Ovary (tissue), 9 donors: Measurements from ENCODE around the gene RGS5. TPM values are rescaled to one million over a fixed set of nuclear protein-coding genes. Genes with fewer than 3 reads are reported as not detected.

Source experiments
- DNase-seq, 5 donors: peaks; one replicate each; pipeline ENCODE4 v3.0.0-alpha.2; 2019 to 2020
- H3K27ac ChIP-seq, 2 donors: fragments of 200-600 bp; one replicate each; pipeline versions ENCODE4 v1.5.1 to v1.8.0; 2019 to 2022
- H3K27me3 ChIP-seq: fragments of 200-600 bp; one replicate; pipeline ENCODE4 v1.8.0; 2022
- H3K36me3 ChIP-seq: fragments of 200-600 bp; sonication (generic); one replicate; pipeline ENCODE4 v1.5.1; 2019
- H3K4me1 ChIP-seq: one replicate; pipeline ENCODE4 v1.8.1; 2013; ENCODE audit warnings: mild to moderate bottlenecking, moderate library complexity; ENCODE audit not compliant: insufficient read depth
- H3K4me3 ChIP-seq: fragments of 200-600 bp; sonication (generic); one replicate; pipeline ENCODE4 v1.5.1; 2017
- H3K9me3 ChIP-seq, 2 donors: fragments of 200-600 bp in 1 of 2; sonication (generic) in 1 of 2; one replicate each; pipeline versions ENCODE4 v1.5.1 to v1.8.1; 2013 to 2019; ENCODE audit warnings: mild to moderate bottlenecking in 1 of 2, moderate library complexity in 1 of 2
- CTCF ChIP-seq, 3 donors: fragments of 450-650 bp in 2 of 3; fragments of 200-600 bp in 1 of 3; IDR thresholded peaks; one replicate each; pipeline versions ENCODE4 v1.5.1 to v1.8.0; 2016 to 2022; ENCODE audit warnings: antibody characterized with exemption in 3 of 3, mild to moderate bottlenecking in 1 of 3
- EP300 ChIP-seq: sonication (generic); formaldehyde crosslinking; IDR thresholded peaks from one replicate; pipeline ENCODE4 v1.6.1; 2017; ENCODE audit warnings: antibody characterized with exemption
- WGBS, 3 donors: extraction: QIAGEN DNeasy Blood & Tissue Kit in 1 of 3; methylation state at CpG; one replicate each; pipeline versions ENCODE4 v1.1.5 to v1.1.7; 2013 to 2017; 5-methylcytosine and 5-hydroxymethylcytosine counted together
- intact Hi-C, 4 donors: fragments of 100-400 bp; cut with DNase I; formaldehyde crosslinking; loops; one replicate each; pipeline versions ENCODE4 v1.11.0 to v1.15.1; 2022 to 2023
- polyA plus RNA-seq, 2 donors: library from polyadenylated mRNA; stranded (reverse); fragments of 200-250 nt in 1 of 2; fragments of 350-450 nt in 1 of 2; fragmentation: Illumina TruSeq in 1 of 2; extraction: RNeasy Lipid Tissue Mini Kit (QIAGEN cat#74804) in 1 of 2; gene quantifications; one replicate each; pipeline ENCODE4 v1.2.3, GENCODE V29; 2013 to 2014
- total RNA-seq, 7 donors: library from RNA; depleted of rRNA in 2 of 7; stranded (reverse); fragments of >200 nt in 2 of 7; fragmentation: NEBNext Ultra II Directional in 3 of 7; extraction: Animal tissue kit (Norgen Biotek cat#: 25700) in 3 of 7; gene quantifications; one replicate each; pipeline versions ENCODE4 v1.1.0 to v1.2.4, GENCODE V29; 2016 to 2023
- donor health status: DM: no; HTN: no; CAD: no; lungs with moderate emphysema.
- donor health status: DM: no; HTN: no; CAD: no.
- donor health status: Bipolar disorder and iron deficiency.
- donor health status: DM: yes; HTN: yes; CAD: no.
- donor health status: DM: no; HTN: no; CAD: no.
- donor health status: DM: yes; HTN: yes; CAD: no.

Gene RGS5
- total and polyA plus RNA-seq, 9 donors = 12.2 to 157 (median 44.2) TPM

DNA sequence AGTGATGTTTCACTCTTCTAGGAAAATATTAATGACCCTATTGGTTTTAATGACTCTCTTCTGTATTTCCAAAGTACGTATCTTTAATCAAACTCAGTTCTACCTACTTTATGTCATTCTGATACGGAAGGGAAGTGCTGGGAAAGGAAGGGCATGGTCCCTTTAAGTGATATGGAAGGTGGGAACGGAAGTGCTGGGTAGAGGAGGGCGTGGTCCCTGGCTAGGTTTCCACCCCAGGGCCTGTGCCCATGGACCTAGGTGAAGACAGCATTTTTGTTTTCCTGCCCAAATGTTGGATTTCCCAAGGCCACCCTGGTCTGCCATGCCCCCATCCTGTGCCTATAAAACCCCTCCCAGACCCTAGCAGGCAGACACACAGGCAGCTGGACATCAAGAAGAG, 109.5 kb downstream of the RGS5 start:
- no peaks in the 10 kb centered on the region for H3K4me1 ChIP-seq
- H3K27me3 ChIP-seq = no peaks in the 10 kb centered on the region
- WGBS, 3 donors = 78 to 86% (median 81%) methylated on average over 4 of the region's 4 CpGs
- no peak overlapping the region for H3K27ac ChIP-seq
- H3K9me3 ChIP-seq = no peaks in the 10 kb centered on the region
- DNase-seq = no peak
- intact Hi-C loops = no loop called here
- no peaks in the 10 kb centered on the region for H3K36me3 ChIP-seq
- TF ChIP-seq EP300 (no peak), CTCF (IDR thresholded peaks at IDR 0.05) (no peak)
- H3K4me3 ChIP-seq = no peak overlapping the region

Other genes with a start within 250 kb of the RGS5 start
- gene RGS4, start 133.6 kb downstream of the RGS5 start, total RNA-seq = 10 to 100 TPM in 1 of 7 donors, 1 to 10 TPM in 4, under 1 TPM in 2; 0.20 to 66.7 (median 1.8) TPM
- gene RGS4, start 133.6 kb downstream of the RGS5 start, polyA plus RNA-seq = 10 to 100 TPM in 1 of 2 donors, 1 to 10 TPM in 1; 2.9 to 17.5 TPM
- gene NUF2, start 119.0 kb upstream of the RGS5 start, total RNA-seq = under 1 TPM in 6 of 7 donors, not detected in 1; 0.23 to 0.94 (median 0.62) TPM
- gene NUF2, start 119.0 kb upstream of the RGS5 start, polyA plus RNA-seq = under 1 TPM; 0.47 to 0.70 TPM